ENCODE data around the gene RBM18. TPM values are rescaled to one million over a fixed set of nuclear protein-coding genes. Genes with fewer than 3 reads are reported as not detected.

RBM18 gene
- total RNA-seq, 4 donors from 2014 or later: 5.7 to 8.0 (median 7.0) TPM

- H3K4me3 ChIP-seq: no peak overlapping the region
Observed at GRCh38 chr9:122302237-122303093, 37.8 kb upstream of the RBM18 start.

DNA sequence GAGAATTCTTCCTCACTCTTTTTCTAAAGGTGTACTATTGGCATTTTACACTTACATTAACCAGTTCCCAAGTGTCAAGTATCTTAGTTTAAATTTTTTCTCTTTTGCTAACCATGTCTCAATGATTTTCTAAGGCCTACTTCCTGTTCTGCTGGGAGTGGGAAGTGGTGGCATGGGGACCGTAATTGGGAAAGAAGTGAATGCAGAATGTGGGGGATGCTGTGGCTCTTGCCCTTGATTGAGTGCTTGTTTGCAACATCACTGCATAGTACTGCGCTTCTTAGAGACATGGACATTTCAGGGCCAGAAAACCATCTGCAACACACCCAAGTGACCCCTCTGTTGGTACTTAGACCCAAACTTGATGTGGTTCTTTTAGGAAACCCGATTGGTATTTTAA is 32.9 kb upstream of the RBM18 start:
- WGBS, 2 donors: 89 to 92% methylated on average over 3 of the region's 3 CpGs
- no peak for DNase-seq (ENCODE audit: low spot score in 2 of 2)
- no peaks in the 10 kb centered on the region for H3K27me3 ChIP-seq
- peaks cover 0 to 78% (median 0%) of the 10 kb centered on the region in 3 donors for H3K36me3 ChIP-seq
- H3K27ac ChIP-seq: no peak overlapping the region
- TF ChIP-seq CTCF (IDR thresholded peaks at IDR 0.05) (no peak), EP300 (IDR thresholded peaks at IDR 0.05) (no peak), POLR2A (IDR thresholded peaks at IDR 0.05) (no peak)
- no peaks in the 10 kb centered on the region for H3K9me3 ChIP-seq
- H3K4me1 ChIP-seq: no peaks in the 10 kb centered on the region
- H3K4me3 ChIP-seq: no peak overlapping the region

More at GRCh38 chr9:122302237-122303093, 37.8 kb upstream of the RBM18 start:
- Histone ChIP-seq H3K27me3 (no peaks in the 10 kb centered on the region), H3K36me3 (peaks cover 0 to 62% (median 0%) of the 10 kb centered on the region in 3 donors), H3K27ac (no peak overlapping the region), H3K9me3 (no peaks in the 10 kb centered on the region), H3K4me1 (no peaks in the 10 kb centered on the region)
- WGBS, 2 donors: 82 to 90% methylated on average over 5 of the region's 5 CpGs
- no peak for TF ChIP-seq POLR2A (IDR thresholded peaks at IDR 0.05)
- TF ChIP-seq CTCF (IDR thresholded peaks at IDR 0.05): no peak
- no peak for TF ChIP-seq EP300 (IDR thresholded peaks at IDR 0.05)
- no peak for DNase-seq (ENCODE audit: low spot score in 2 of 2)

- peaks cover 0 to 88% (median 5%) of the 10 kb centered on the region in 3 donors for H3K36me3 ChIP-seq
- TF ChIP-seq POLR2A (IDR thresholded peaks at IDR 0.05): no peak
- no peak for TF ChIP-seq CTCF (IDR thresholded peaks at IDR 0.05)
- TF ChIP-seq EP300 (IDR thresholded peaks at IDR 0.05): no peak
- WGBS, 2 donors: 61 to 71% methylated on average over 4 of the region's 4 CpGs
Observed at GRCh38 chr9:122294531-122294930, 29.9 kb upstream of the RBM18 start.

DNA sequence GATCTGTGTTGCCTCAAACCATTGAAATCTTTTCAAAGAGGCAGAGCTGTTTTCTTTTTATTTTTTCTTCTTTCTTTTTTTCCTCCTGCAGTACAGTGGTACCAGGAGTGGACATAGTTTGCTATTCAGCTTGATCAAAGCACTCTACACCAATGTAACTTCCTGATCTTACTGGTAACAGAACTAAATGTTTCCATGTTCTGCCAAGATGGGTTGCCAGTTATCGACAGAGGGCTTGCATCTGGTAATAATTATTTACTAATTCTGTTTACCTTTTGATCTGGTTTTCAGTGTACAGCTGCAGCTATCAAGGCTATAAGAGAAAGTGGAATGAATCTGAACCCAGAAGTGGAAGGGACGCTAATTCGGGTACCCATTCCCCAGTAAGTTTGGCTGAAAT is 26.8 kb upstream of the RBM18 start:
- Histone ChIP-seq H3K4me3 (no peak overlapping the region), H3K9me3 (no peaks in the 10 kb centered on the region), H3K36me3 (peaks cover 0 to 91% (median 15%) of the 10 kb centered on the region in 3 donors), H3K27me3 (no peaks in the 10 kb centered on the region), H3K4me1 (no peaks in the 10 kb centered on the region), H3K27ac (no peak overlapping the region)
- DNase-seq (ENCODE audit: low spot score in 2 of 2): no peak
- 76 to 77% methylated on average over 3 of the region's 3 CpGs for WGBS, 2 donors
- TF ChIP-seq EP300 (IDR thresholded peaks at IDR 0.05): no peak
- no peak for TF ChIP-seq POLR2A (IDR thresholded peaks at IDR 0.05)
- TF ChIP-seq CTCF (IDR thresholded peaks at IDR 0.05): no peak

More at GRCh38 chr9:122294531-122294930, 29.9 kb upstream of the RBM18 start:
- Histone ChIP-seq H3K27ac (no peak overlapping the region), H3K27me3 (no peaks in the 10 kb centered on the region), H3K4me3 (no peak overlapping the region), H3K4me1 (no peaks in the 10 kb centered on the region), H3K9me3 (no peaks in the 10 kb centered on the region)
- no peak for DNase-seq (ENCODE audit: low spot score in 2 of 2)

DNA sequence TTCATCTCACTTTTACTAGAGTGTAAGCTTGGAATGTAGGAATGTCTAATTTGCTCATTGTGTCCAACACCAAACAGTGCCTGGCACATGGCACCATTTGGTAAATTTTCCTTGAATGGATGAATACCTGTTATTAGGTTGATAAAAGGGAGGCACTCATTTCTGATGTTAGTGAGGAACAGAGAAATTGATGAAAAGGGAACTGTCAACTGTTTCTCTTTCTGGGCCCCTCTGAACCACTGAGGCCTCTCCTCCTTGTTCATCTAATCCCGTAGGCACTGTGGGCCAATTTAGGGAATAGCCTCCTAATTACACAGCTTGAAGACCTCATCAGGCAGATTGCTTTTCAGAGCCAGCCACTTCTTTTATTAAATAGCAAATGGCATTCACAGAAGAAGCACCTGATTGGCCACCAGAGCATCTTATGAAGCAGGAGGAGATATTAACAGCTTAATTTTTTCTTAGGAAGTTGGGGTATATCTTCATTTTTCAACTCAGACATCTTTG is 22.6 kb upstream of the RBM18 start:
- Histone ChIP-seq H3K4me1 (no peaks in the 10 kb centered on the region), H3K9me3 (no peaks in the 10 kb centered on the region), H3K36me3 (peaks cover 0 to 76% (median 28%) of the 10 kb centered on the region in 3 donors), H3K4me3 (no peak overlapping the region), H3K27ac (no peak overlapping the region), H3K27me3 (no peaks in the 10 kb centered on the region)
- WGBS, 2 donors: 65 to 73% methylated on average over 1 of the region's 1 CpG
- no peak for DNase-seq (ENCODE audit: low spot score in 2 of 2)
- no peak for TF ChIP-seq POLR2A (IDR thresholded peaks at IDR 0.05)
- TF ChIP-seq EP300 (IDR thresholded peaks at IDR 0.05): no peak
- TF ChIP-seq CTCF (IDR thresholded peaks at IDR 0.05): no peak
